Activated T-cell treated with anti-CD3 and anti-CD28 coated beads, Interleukin-2, amount 50 U/mL, for 24 hours (primary cell): ENCODE data around the gene SCUBE2.
"Not testable (repeated sequence)": the region's sequence is repeated elsewhere in the genome, so short reads cannot be mapped to it uniquely, and the experiment has no call there.

Experiments used
- DNase-seq: peaks from one replicate; pipeline ENCODE4 v3.0.0-alpha.2; 2020
- H3K27ac Mint-ChIP-seq: 2 replicates; pipeline ENCODE4 v1.8.0; 2020; ENCODE audit warnings: mild to moderate bottlenecking, mixed read lengths
- H3K27me3 Mint-ChIP-seq: 2 replicates; pipeline ENCODE4 v1.8.0; 2020; ENCODE audit warnings: mixed read lengths
- H3K36me3 Mint-ChIP-seq: 2 replicates; pipeline ENCODE4 v1.8.0; 2020; ENCODE audit warnings: low read depth, mixed read lengths
- H3K4me1 Mint-ChIP-seq: 2 replicates; pipeline ENCODE4 v1.8.0; 2020; ENCODE audit warnings: low read depth, mixed read lengths
- H3K4me3 Mint-ChIP-seq: 2 replicates; pipeline ENCODE4 v1.8.0; 2020; ENCODE audit warnings: mild to moderate bottlenecking, moderate library complexity, mixed read lengths
- H3K9me3 Mint-ChIP-seq: 2 replicates; pipeline ENCODE4 v1.8.0; 2020; ENCODE audit warnings: mixed read lengths

Gene SCUBE2

GRCh38 chr11:9004183-9004926 is 87.0 kb downstream of the SCUBE2 start:
- peak; percentile 48 for DNase-seq
- Mint-ChIP-seq H3K27ac (peak overlapping the region; percentile 35), H3K9me3 (no peaks in the 10 kb centered on the region), H3K4me3 (peak overlapping the region; percentile 18), H3K27me3 (peaks cover 45% of the 10 kb centered on the region), H3K36me3 (no peaks in the 10 kb centered on the region), H3K4me1 (peaks cover 27% of the 10 kb centered on the region)

- Mint-ChIP-seq H3K27ac (peak within 1 kb of the TSS; percentile 73), H3K36me3 (no peaks in the 10 kb centered on the region), H3K27me3 (peaks cover 50% of the 10 kb centered on the region), H3K4me3 (peak within 1 kb of the TSS; percentile 64), H3K4me1 (peaks cover 27% of the 10 kb centered on the region), H3K9me3 (no peaks in the 10 kb centered on the region)
- peak; percentile 81 for DNase-seq
Measured at GRCh38 chr11:9003573-9004182, 87.7 kb downstream of the SCUBE2 start, which contains the start of gene NRIP3. Gene NRIP3 (minus strand): TSS chr11:9004001. CDS start chr11:9003935, 66 bp downstream.

DNA sequence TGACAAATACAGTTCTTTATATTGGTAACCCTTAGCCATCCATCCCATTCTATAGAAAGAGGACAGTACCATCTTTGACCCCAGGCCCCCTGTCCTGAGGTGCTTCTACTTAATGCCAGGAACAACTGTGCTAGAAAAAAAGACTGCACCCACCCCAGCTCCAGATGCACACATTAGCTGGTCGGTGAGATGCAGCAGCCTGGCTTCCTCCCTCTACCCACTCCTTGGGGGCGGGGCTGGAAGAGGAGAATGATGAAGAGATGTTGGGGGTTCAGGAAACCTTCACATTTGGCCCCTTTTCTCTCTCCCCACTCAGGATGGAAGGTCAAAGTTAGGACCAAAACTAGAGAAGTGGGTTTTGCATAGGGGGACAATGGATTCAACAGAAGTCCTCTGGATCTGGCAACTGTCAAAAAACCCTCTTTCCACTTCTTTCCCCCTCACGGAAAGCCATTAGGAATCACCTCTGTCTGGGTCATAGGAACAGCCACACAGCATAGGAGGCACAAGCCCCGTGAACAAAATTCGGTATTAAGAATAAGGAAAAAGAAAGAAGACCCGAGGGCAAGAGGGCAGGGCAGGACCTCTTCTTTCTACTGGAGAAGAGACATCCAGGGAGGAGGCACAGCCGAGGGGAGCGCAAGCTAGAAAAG is 88.4 kb downstream of the SCUBE2 start:
- H3K27me3 Mint-ChIP-seq, result peaks cover 56% of the 10 kb centered on the region
- peak overlapping the region; percentile 73 for H3K27ac Mint-ChIP-seq
- H3K9me3 Mint-ChIP-seq, result no peaks in the 10 kb centered on the region
- no peaks in the 10 kb centered on the region for H3K36me3 Mint-ChIP-seq
- peak overlapping the region; percentile 64 for H3K4me3 Mint-ChIP-seq
- H3K4me1 Mint-ChIP-seq, result peaks cover 27% of the 10 kb centered on the region
- no peak for DNase-seq

DNA sequence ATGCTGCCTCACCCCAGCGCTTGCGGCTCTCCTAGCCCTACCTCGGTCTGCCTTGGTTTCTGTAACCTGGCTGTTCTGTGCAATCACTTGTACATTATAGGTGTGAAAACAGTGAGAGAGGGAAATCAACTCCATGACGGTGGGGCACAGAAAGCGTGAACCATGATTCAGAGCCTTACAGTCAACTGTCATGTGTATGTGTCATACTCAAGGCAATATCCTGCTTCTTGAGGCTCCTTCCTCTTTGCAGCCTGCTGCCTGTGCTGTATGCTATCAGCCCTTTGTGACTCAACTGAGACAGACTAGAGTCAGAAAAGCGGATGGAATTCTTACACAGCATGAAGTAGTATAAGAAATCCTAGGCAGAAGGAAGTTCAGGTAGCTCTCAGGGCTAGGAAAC is 89.7 kb downstream of the SCUBE2 start:
- peak; percentile 47 for DNase-seq
- Mint-ChIP-seq H3K9me3 (no peaks in the 10 kb centered on the region), H3K4me1 (peaks cover 27% of the 10 kb centered on the region), H3K36me3 (no peaks in the 10 kb centered on the region), H3K27ac (no peak overlapping the region), H3K4me3 (no peak overlapping the region), H3K27me3 (peaks cover 60% of the 10 kb centered on the region)

DNA sequence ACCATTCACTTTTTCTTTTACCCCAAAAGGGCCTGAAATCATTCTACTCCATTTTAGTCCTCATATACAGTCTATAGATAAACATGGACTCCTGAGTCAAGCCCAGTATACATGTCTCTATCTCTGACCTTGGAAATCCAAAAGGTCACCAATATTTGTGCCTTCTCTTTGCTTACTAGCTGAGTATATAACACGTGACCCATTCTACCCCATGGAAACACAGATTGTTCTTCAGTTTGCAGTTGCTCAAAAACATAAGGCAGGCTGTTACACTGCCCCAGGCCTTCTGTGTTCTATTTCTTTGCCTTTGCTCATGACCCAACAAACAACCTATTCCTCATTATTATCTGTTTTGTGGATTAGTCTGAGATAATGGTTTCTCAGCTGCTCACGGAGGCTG is 93.4 kb downstream of the SCUBE2 start:
- H3K36me3 Mint-ChIP-seq, result no peaks in the 10 kb centered on the region
- peaks cover 41% of the 10 kb centered on the region for H3K27me3 Mint-ChIP-seq
- no peak overlapping the region for H3K27ac Mint-ChIP-seq
- H3K4me1 Mint-ChIP-seq, result peaks cover 18% of the 10 kb centered on the region
- no peak overlapping the region for H3K4me3 Mint-ChIP-seq
- no peaks in the 10 kb centered on the region for H3K9me3 Mint-ChIP-seq
- no peak for DNase-seq

DNA sequence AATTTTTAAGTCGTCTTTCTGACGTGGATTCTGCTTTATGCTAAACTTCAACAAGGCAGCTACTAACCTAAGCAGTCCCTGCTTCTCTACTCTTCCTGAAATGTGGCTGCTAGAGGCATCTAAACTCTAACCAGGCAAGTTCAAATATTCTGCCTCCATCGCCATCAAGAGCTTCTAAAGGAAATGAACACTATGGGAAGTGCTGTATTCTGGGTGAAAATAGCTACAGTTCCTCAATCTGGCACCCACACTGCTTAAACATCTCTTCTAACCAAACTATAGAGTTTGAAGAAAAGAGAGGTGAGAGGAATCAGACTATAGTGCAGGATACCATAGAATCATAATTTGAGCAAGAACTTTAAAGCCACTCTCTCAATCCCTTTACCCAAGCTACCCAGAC is 93.9 kb downstream of the SCUBE2 start:
- Mint-ChIP-seq H3K27ac (no peak overlapping the region), H3K9me3 (no peaks in the 10 kb centered on the region), H3K4me3 (no peak overlapping the region), H3K4me1 (peaks cover 14% of the 10 kb centered on the region), H3K27me3 (peaks cover 41% of the 10 kb centered on the region), H3K36me3 (no peaks in the 10 kb centered on the region)
- DNase-seq, result no peak

GRCh38 chr11:8989453-8989852 is 101.9 kb downstream of the SCUBE2 start:
- no peak for DNase-seq
- no peak overlapping the region for H3K27ac Mint-ChIP-seq
- H3K4me1 Mint-ChIP-seq, result no peaks in the 10 kb centered on the region
- no peaks in the 10 kb centered on the region for H3K9me3 Mint-ChIP-seq
- H3K4me3 Mint-ChIP-seq, result no peak overlapping the region
- H3K27me3 Mint-ChIP-seq, result peaks cover 12% of the 10 kb centered on the region
- no peaks in the 10 kb centered on the region for H3K36me3 Mint-ChIP-seq

DNA sequence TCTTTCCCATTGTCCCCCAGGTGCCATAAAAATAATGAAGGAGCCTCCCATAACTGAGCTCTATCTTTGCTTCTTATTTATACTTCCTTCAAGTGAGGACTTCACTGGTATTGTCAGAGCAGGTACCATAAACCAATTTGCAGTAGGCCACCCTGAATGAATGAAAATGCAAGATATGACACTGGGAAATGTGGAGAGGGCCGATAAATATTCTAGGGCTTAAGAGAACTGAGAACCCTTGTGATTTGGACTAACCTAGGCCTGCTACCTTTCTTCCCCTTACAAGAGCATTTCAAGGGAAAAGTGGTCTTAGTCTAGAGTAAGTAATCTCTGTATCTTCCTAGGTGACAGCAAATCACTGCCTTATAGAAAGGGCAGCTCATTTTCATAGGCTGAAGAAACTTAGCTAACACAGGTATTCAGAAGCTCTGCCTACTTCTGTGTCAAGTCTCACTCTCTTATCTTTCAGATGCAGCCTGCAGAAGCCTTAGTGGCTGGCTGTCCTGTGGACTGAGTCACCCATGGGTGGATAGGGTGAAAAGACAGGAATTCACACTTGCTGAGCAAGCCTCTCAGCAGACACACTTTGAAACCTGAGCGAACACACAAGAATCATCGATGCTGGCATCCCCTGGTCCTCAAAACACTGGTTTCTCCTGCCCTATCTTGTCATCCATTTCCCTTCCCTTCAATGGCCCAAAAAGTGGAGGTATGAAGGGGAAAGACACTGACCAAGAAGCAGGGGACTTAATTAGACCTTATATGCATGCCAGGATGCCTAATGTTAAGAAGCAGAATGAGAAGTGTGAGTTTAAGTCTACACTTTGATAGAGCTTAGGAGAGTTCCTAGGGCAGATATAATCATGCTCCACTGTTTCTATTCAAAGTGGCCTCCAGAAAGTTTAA is 102.8 kb downstream of the SCUBE2 start:
- no peak overlapping the region for H3K4me3 Mint-ChIP-seq
- H3K27ac Mint-ChIP-seq, result no peak overlapping the region
- peaks cover 3% of the 10 kb centered on the region for H3K4me1 Mint-ChIP-seq
- no peaks in the 10 kb centered on the region for H3K9me3 Mint-ChIP-seq
- no peak for DNase-seq
- no peaks in the 10 kb centered on the region for H3K36me3 Mint-ChIP-seq
- H3K27me3 Mint-ChIP-seq, result peaks cover 10% of the 10 kb centered on the region

- H3K9me3 Mint-ChIP-seq, result no peaks in the 10 kb centered on the region
- H3K4me3 Mint-ChIP-seq, result no peak overlapping the region
- H3K27me3 Mint-ChIP-seq, result peaks cover 10% of the 10 kb centered on the region
- peaks cover 3% of the 10 kb centered on the region for H3K4me1 Mint-ChIP-seq
- H3K27ac Mint-ChIP-seq, result no peak overlapping the region
- no peak for DNase-seq
- H3K36me3 Mint-ChIP-seq, result no peaks in the 10 kb centered on the region
Measured at GRCh38 chr11:8987446-8987845, 104.0 kb downstream of the SCUBE2 start.

- not testable (repeated sequence) for H3K27ac Mint-ChIP-seq, H3K4me3 Mint-ChIP-seq, DNase-seq, H3K36me3 Mint-ChIP-seq, H3K9me3 Mint-ChIP-seq, H3K4me1 Mint-ChIP-seq, H3K27me3 Mint-ChIP-seq
Measured at GRCh38 chr11:8986772-8987171, 104.6 kb downstream of the SCUBE2 start.

GRCh38 chr11:8985462-8985861 is 105.9 kb downstream of the SCUBE2 start:
- Mint-ChIP-seq H3K27ac (no peak overlapping the region), H3K27me3 (peaks cover 7% of the 10 kb centered on the region), H3K4me3 (no peak overlapping the region), H3K9me3 (no peaks in the 10 kb centered on the region), H3K4me1 (peaks cover 3% of the 10 kb centered on the region), H3K36me3 (no peaks in the 10 kb centered on the region)
- no peak for DNase-seq

DNA sequence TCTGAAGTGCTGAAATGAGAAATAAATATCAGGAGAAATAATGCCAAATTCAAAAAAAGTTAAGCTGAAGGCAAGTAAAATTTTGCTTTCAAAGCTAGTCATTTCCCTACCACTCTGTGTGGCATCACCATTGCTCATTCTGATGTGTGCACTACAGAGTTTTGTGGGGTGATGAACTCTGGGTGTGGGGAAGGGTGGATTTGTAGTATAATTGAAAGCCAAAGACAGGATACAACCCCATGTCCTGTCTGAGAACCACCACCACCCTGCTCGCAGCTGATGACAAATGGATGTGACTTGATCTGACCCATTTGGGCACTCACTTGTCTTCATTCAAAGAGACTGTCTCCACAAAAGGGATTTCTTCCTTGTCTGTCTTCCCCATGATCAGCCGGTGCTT is 107.8 kb downstream of the SCUBE2 start:
- Mint-ChIP-seq H3K27me3 (no peaks in the 10 kb centered on the region), H3K27ac (peak overlapping the region; percentile 3), H3K36me3 (no peaks in the 10 kb centered on the region), H3K4me3 (no peak overlapping the region), H3K9me3 (no peaks in the 10 kb centered on the region), H3K4me1 (peaks cover 3% of the 10 kb centered on the region)
- DNase-seq, result no peak

DNA sequence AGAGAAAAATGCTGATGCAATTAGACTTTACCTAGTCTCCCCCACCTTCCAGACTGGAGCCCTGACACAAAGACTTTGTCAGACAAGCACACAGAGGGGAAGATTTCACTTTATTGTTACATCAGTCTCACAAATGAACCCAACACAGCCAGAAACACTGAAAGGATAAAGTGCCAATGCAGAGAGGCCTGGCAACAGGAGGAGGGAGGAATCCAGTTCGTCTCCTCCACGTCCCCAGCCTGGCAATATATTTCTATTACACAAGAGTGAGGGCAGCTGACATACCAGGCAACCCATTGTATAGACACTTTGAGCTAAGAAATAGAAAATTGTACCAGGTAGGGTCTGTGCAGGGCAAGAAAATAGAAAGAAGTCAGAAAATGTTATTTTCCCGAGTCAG is 110.9 kb downstream of the SCUBE2 start:
- Mint-ChIP-seq H3K36me3 (no peaks in the 10 kb centered on the region), H3K27ac (no peak overlapping the region), H3K27me3 (no peaks in the 10 kb centered on the region), H3K4me1 (peaks cover 3% of the 10 kb centered on the region), H3K4me3 (no peak overlapping the region), H3K9me3 (no peaks in the 10 kb centered on the region)
- no peak for DNase-seq

DNA sequence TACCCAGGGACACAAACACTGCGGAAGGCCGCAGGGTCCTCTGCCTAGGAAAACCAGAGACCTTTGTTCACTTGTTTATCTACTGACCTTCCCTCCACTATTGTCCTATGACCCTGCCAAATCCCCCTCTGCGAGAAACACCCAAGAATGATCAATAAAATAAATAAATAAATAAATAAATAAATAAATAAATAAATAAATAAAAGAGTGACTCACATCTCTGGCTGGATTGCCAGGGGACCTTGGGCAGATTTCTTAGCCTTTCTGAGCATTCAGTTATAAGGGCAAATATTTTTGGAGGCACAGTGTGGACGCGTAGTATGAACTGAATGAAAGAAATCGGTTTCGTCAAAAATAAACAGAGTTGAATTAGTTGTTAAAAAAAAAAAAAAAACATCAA is 112.0 kb downstream of the SCUBE2 start:
- H3K36me3 Mint-ChIP-seq, H3K4me1 Mint-ChIP-seq, H3K27me3 Mint-ChIP-seq, H3K4me3 Mint-ChIP-seq, DNase-seq, H3K9me3 Mint-ChIP-seq, H3K27ac Mint-ChIP-seq: not testable (repeated sequence)
